ENCODE results near the gene C10orf120.

The C10orf120 gene

DNA sequence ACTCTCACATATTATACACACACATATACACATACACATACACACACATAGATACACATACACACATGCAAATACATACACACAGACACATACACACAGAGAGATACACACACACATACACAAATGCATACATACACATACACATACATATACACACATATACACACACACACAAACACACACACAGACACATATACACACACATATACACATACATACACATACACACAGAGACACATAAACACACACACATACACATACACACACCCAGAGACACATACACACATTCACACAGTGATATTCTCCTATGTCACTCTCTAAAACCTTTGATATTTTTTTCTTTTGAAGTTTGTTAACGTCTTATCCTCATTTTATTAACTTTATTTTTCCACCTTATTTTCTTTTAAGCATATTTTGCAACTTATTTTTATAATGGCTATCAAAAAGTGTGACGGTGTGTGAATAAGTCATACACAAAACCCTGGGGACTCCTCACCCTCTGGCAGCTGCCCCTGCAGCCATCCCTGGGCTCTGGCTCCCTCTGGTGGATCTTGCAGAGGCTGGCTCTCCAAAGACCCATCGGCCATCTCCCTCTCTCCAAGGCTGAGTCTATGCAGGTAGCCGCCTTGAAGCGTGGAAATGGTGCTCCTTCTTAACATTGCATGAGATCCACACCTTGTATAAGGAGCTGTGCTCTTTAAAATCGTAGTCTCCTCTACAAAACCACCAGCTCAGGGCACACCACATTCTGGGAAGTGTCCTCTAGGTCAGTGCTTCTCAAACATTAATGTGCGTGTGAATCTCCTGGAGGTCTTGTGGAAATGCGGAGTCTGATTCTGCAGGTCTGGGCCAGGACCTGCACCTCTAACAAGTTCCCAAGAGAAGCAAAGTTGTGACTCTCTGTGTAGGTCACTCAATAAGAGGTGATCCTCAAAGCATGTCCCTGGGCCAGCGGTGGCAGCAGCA lies 4.1 kb upstream of the C10orf120 start:
- FAIRE-seq: no peak

- no peak for FAIRE-seq
Measured at GRCh38 chr10:122702275-122702674, 2.6 kb upstream of the C10orf120 start.

- no peak for FAIRE-seq
Measured at GRCh38 chr10:122701652-122702051, 2.0 kb upstream of the C10orf120 start.

DNA sequence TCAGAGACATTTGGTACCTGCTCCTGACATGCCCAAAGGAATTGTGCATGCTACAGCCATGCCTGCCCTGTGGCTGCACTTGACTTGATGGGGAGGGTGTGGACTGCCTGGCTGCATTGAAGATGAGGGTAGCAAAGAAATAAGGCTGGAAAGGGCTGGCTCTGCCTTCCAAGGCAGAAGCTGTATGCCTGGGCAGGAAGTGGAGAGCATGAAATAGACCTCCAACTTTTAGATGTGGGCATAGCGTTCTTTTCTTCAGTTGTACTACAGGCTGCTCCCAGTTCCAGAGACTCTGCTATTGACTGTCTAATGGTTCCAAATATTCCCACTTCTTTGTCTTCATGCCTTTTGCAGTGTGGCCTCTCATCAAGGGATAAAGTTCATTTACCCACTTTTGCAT lies 3.0 kb downstream of the C10orf120 start:
- no peak for FAIRE-seq

DNA sequence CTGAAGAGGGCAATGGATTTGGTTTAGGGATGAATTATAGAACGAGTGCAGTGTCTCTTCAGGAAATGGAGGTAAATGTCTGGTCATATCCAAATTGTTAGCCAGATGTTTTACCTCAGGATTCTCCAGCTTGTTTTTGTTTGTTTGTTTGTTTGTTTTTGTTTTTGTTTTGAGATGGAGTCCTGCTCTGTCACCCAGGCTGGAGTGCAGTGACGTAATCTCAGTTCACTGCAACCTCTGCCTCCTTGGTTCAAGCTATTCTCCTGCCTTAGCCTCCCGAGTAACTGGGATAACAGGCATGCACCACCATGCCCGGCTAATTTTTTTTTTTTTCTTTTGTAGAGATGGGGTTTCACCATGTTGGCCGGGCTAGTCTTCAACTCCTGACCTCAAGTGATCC lies 6.9 kb downstream of the C10orf120 start:
- no peak for FAIRE-seq

DNA sequence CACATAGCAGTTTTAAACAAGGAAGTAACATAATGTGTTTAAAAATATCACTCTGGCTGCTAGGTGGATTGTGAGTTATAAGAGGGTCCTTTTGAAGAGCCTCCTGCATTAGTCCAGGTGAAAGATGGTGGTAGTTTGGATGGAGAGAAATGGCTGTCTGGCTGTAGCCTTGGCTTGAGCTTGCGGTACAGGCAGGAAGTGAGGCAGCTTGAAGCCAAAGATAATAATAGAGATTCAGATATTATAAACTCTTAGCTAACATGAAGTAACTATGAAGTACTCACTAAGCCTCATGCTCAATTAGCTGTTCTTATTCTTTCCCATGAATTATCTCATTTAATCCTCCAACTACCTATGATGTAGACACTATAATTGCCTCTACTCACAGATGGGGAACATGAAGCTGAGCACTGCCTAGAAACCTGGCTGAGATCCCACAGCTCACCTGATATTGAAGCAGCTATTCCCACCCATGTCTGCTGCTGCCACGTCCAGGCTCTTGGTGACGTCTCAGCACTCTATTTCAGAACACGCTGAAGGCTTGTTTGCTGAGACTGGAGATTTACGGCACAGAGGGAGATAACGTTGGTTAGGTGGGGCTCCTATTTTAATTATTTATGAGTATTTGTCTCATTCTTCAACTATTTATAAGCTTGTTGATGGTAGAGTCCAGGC lies 10.4 kb downstream of the C10orf120 start:
- no peak for FAIRE-seq

DNA sequence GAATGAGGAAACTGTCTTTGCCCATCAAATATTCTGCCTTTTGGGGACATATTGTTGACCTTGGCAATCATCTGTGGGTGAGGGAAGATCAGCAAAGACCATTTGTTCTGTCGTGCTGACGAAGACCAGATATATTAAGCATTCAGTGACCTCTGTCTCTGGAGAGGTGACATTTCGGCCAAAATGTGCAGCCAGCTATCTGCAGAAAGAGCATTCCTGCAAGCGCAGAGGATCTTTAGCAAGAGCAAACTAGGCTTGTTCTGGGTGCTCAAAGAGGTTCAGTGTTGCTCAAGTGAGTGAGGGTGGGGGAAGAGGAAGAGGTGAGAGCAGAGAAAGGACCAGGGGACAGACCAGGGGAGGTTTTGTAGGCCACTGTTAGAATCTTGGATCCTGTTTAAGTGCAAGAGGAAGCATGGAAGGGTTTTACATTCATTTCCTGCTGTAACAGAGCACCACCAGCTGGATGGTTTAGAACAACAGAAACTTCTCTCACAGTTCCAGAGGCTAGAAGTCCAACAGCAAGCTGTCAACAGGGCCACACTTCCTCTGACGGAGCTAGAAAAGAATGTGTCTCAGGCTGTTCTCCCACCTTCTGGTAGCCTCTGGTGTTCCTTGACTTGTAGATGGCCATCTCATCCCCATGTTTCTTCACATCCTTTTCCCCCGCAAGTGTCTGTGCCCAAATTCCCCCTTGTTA lies 11.2 kb downstream of the C10orf120 start:
- no peak for FAIRE-seq

DNA sequence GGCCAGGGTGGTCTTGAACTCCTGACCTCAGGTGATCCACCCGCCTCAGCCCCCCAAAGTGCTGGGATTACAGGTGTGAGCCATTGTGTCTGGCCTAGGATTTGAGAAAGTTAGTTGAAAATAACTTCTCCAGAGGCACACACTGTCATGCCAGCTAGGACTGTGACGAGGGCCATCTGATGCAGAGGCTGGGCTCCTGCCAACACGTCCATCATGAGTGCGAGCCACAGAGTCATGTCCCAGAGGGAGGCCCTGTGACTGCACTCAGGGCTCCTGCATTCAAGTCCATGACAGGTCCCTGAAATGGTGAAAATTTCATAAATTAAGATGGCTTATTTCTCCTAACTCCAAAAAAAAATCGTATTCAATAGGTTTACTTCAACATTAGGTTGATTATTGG lies 17.1 kb downstream of the C10orf120 start:
- no peak for FAIRE-seq

DNA sequence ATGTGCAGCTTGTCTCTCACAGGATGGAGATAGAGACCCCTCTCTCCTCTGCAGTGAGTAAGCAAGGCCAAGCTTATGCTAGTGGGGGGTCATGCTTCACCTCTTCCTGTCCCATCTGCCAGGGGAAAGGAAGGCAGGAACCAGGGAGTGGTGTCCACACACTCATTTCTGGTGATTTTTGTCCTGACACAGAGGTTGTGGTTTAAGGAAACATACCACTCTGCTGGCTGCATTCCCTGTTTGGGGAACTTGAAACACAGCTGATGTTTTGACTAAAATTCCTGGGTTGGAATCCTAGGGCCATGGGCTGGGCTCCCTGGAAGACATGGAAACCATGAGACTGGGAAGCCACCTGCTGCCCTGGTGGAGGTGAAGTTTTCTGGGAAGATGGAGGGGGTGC lies 21.4 kb downstream of the C10orf120 start:
- no peak for FAIRE-seq

- FAIRE-seq: no peak
Measured at GRCh38 chr10:122675278-122675677, 24.4 kb downstream of the C10orf120 start.

DNA sequence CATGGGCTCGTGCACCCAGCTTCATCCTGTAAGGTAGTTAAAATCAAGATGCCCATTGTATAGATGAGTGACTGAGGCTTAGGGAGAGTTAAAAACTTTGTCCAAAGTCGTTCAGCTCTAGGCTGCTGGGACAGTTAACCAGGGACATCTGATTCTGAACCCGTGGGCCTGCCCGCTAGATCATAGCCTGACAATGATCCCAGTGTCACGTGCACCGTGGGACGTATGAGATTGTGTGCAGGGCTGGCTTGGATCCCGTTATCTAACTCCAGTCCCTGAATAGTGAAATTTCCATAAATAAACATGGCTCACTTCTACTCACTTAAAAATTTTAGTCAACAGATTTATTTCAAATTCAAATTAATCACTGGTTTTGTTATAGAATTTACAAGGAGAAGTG lies 24.9 kb downstream of the C10orf120 start:
- FAIRE-seq: no peak

DNA sequence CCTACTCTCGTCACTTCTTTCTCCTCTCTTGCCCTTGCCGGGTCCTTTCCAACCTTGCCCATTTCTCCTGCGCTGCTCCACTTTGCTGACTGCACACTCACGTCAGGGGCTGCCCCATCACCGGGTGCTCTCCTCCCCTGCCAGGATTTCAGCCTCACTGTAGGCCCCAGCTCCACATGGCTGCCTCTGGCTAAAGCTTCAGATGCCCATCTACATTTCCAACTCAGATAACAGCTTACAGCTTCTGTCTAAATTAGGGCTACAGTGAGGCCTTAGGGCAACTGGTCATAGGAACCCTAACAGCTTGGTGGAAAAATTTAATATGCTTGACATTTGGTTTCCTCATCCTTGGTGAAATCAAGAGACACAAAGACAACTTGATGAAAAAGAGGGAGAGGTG lies 25.9 kb downstream of the C10orf120 start:
- no peak for FAIRE-seq

DNA sequence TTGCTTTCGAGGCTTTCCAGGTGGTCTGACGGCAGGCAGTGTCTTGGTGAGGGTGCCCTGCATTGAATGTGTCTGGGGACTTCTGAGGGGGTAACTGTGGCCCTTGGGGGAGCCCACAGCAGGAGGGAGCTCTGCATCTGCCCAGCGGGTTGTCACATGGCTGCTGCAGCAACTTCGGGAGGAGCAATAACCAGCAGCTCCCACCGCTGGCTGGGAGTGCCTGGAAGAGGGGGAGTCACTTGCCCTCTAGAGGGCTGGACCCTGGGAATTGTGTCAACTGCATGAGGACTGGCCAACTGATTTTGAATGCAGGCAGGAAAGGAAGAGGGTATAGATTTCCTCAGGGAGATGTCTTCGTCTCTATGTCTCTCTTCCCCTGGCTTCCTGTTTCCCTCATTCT lies 26.4 kb downstream of the C10orf120 start:
- FAIRE-seq: no peak

GRCh38 chr10:122672655-122673054 lies 27.0 kb downstream of the C10orf120 start:
- FAIRE-seq: no peak

GRCh38 chr10:122671355-122671754 lies 28.3 kb downstream of the C10orf120 start:
- FAIRE-seq: no peak

DNA sequence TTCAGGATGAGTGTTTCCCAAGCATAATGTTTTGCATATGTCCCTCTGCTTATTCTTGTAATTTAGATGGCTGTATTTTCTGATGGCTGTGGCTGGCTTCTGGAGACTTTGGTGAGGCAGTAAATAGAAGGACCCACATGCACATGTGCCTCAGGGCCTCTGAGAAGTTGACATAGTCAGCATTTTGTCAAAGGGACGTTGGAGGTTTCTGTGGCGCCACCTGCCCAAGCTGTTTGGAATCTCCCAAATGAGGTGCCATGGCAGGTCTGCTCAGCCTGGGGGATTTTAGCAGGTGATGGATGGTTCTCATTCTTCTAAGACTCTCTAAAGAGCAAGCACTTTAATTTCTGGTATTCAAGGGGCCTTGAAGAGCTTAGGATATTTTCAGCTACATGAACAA lies 29.8 kb downstream of the C10orf120 start:
- FAIRE-seq: no peak

GRCh38 chr10:122669045-122669444 lies 30.6 kb downstream of the C10orf120 start:
- FAIRE-seq: no peak

DNA sequence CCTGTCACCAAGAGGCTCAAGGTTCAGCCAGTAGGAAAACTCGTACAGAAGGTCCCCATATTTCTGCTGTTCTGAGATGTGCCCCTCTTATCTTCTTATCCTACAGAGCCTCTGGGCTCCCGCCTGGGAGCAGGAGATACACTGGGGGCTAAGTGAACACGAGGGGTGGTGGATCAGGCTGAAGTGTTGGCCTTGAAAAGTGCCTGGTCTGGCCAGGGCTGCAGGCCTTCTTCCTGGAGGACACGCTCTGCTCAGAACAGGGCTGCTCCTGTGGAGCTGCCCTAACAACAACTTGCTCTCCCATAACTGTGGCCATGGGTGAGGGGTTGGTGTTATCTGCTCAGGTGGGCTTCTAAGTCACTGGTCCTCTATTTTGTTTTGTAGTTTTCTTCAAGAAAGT lies 33.7 kb downstream of the C10orf120 start:
- FAIRE-seq: no peak

DNA sequence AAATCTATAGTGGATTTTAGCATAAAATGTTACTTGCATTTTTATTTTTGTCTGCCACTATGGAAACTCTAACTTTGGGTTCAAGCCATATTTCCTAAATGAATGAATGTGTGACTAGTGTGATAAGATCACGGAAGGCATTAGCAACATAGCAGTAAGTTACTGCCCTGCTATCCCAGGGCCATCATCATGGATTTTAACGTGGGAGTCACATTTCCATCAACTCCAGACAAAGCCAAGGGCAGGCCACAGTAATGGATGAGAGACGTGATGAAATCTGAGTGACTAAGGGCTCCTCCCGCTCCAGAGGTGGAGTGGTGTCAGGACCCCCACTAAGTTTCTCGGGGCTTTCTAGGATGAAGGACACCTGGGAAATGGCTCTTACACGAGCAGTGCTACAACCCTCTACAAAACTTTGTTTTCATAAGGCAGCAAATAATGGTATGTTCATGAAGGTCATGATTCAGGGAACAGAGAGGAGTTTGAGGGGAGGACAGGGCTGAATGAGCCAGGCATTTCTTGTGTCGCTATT lies 34.3 kb downstream of the C10orf120 start:
- no peak for FAIRE-seq

GRCh38 chr10:122664501-122664900 lies 35.1 kb downstream of the C10orf120 start:
- FAIRE-seq: no peak

GRCh38 chr10:122663516-122664130 lies 36.0 kb downstream of the C10orf120 start:
- FAIRE-seq: no peak

GRCh38 chr10:122662231-122662630 lies 37.4 kb downstream of the C10orf120 start:
- FAIRE-seq: no peak

GRCh38 chr10:122660696-122661095 lies 39.0 kb downstream of the C10orf120 start:
- no peak for FAIRE-seq
